Stimulated activated CD8-positive, alpha-beta memory T cell treated with anti-CD3 and anti-CD28 coated beads, Interleukin-4, amount 100 ng/mL, for 1 hour (primary cell): Measurements from ENCODE around the gene CTNNA1.
"Not testable (repeated sequence)": the region's sequence is repeated elsewhere in the genome, so short reads cannot be mapped to it uniquely, and the experiment has no call there.

Experiments used
- DNase-seq, 2 donors: peaks; one replicate each; pipeline ENCODE4 v3.0.0-alpha.2; 2020; ENCODE audit warnings: low read depth in 2 of 2, low spot score in 1 of 2

The CTNNA1 gene, protein sequence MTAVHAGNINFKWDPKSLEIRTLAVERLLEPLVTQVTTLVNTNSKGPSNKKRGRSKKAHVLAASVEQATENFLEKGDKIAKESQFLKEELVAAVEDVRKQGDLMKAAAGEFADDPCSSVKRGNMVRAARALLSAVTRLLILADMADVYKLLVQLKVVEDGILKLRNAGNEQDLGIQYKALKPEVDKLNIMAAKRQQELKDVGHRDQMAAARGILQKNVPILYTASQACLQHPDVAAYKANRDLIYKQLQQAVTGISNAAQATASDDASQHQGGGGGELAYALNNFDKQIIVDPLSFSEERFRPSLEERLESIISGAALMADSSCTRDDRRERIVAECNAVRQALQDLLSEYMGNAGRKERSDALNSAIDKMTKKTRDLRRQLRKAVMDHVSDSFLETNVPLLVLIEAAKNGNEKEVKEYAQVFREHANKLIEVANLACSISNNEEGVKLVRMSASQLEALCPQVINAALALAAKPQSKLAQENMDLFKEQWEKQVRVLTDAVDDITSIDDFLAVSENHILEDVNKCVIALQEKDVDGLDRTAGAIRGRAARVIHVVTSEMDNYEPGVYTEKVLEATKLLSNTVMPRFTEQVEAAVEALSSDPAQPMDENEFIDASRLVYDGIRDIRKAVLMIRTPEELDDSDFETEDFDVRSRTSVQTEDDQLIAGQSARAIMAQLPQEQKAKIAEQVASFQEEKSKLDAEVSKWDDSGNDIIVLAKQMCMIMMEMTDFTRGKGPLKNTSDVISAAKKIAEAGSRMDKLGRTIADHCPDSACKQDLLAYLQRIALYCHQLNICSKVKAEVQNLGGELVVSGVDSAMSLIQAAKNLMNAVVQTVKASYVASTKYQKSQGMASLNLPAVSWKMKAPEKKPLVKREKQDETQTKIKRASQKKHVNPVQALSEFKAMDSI

GRCh38 chr5:138752951-138753793, at the start of gene CTNNA1:
Gene CTNNA1, plus strand, starts transcription at chr5:138753425. Its CDS starts 28,500 bp downstream, at chr5:138781925.
- peak; percentile 22 to 28 for DNase-seq

DNA sequence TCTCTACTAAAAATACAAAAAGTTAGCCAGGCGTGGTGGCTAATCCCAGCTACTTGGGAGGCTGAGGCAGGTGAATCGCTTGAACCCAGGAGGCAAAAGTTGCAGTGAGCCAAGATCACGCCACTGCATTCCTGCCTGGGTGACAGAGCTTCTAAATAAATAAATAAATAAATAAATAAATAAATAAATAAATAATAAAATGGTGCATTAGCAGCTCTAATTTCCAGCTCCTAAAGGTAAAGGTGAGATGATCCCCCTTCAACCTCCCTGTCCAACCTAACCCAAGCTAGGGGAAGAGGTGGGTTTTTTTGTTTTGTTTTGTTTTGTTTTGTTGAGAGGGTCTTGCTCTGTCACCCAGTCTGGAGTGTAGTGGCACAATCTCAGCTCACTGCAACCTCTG, 49.4 kb upstream of the CTNNA1 start:
- not testable (repeated sequence) for DNase-seq

GRCh38 chr5:138705007-138705406, 48.2 kb upstream of the CTNNA1 start:
- DNase-seq, result no peak

- DNase-seq, result no peak
Observed at GRCh38 chr5:138705567-138705966, 47.7 kb upstream of the CTNNA1 start.

- DNase-seq, result no peak
Observed at GRCh38 chr5:138706655-138707480, 46.4 kb upstream of the CTNNA1 start.

GRCh38 chr5:138708791-138709190, 44.4 kb upstream of the CTNNA1 start:
- no peak for DNase-seq

DNA sequence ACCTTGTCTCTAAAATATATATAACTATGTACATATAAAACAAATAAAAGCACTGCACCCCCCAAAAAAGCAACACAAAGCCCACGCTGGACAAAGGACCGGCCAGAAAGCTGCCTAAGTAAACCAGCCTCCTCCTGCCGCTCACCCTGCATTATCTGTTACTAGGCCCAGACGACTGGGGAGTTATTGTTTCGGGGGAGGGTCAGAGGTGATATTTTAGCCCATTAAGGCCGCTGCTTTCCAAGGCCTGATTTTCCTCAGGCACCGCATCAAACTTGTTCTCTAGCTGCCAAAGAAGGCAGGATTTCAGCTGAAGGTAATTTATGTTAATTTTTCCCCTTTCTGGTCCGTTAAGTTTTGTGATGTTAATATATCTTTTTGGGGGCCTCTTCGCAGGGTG, 44.0 kb upstream of the CTNNA1 start:
- DNase-seq, result no peak

DNA sequence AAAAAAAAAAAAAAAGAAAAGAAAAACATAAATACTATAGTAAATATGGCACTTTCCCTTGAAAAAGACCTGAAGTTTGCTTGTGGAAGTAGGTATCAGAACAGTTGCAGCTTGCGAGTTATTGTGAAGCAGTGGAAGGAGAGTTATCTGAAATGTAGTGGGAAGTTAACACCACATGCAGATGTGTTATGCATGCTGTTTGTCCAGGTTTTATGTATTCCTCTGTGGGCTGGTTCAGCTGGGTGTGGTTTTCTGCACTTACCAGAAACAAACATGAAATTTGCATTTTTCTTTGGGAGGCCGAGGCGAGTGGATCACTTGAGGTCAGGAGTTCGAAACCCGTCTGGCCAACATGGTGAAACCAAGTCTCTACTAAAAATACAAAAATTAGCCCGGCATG, 42.1 kb upstream of the CTNNA1 start:
- no peak for DNase-seq

- no peak for DNase-seq
Observed at GRCh38 chr5:138711811-138712210, 41.4 kb upstream of the CTNNA1 start.

GRCh38 chr5:138712324-138712723, 40.9 kb upstream of the CTNNA1 start:
- no peak for DNase-seq

DNA sequence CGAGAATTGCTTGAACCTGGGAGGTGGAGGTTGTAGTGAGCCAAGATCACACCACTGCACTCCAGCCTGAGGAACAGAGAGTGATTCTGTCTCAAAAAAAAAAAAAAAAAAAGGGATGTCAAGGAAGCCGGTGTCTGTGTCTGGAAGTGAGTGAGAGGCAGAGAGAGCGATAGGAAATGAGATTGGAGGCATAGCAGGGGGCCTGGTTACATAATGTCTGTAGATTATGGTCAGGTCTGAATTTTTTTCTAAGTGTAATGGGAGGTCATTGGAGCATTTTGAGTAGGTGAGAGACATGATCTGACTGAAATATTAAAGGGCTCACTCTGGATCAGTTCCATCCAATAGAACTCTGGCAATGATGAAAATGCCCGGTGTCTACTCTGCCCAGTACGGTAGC, 40.4 kb upstream of the CTNNA1 start:
- DNase-seq, result no peak

- DNase-seq, result no peak
Observed at GRCh38 chr5:138713247-138713646, 40.0 kb upstream of the CTNNA1 start.

GRCh38 chr5:138714694-138715093, 38.5 kb upstream of the CTNNA1 start:
- no peak for DNase-seq

- DNase-seq, result not testable (repeated sequence)
Observed at GRCh38 chr5:138715931-138716432, 37.2 kb upstream of the CTNNA1 start.

- DNase-seq, result no peak
Observed at GRCh38 chr5:138716456-138716924, 36.7 kb upstream of the CTNNA1 start.

GRCh38 chr5:138717399-138717798, 35.8 kb upstream of the CTNNA1 start:
- no peak for DNase-seq

- DNase-seq, result no peak
Observed at GRCh38 chr5:138719811-138720210, 33.4 kb upstream of the CTNNA1 start.

DNA sequence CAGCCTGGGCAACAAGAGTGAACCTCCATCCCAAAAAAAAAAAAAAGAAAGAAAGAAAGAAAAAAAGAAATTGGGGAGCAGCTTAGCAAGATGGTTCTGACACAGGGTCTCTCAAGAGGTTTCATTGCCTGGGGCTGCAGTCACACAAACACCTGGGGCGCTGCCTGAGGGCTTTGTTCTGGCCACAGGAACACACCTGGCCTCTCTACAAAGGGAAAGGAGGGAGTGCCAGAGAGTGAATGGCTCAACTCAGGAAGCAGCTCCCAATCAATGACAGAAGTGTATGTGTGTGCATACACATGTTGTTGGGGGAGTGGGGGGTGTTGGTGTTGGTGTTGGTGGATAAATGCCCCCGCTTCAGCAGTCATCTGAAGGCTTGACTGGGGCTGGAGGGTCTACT, 32.4 kb upstream of the CTNNA1 start:
- no peak for DNase-seq

DNA sequence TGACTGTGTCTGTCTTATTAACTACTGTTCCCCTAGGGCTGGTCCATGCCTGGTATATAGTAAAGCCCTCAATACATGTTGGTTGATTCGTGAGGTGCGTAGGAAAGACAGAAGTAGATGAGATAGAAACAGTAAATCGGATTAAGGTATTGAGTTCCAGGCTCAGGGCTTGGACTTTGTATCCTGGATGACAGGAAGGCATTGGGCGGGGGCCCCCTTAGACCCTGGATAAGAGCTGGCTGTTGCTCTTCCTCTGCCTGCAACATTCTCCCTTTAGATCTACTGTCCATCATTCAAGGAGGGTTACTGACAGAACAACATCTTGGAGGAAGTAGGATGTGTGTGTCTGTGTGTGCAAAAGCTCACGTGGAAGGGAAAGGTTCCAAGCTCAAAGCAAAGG, 31.2 kb upstream of the CTNNA1 start:
- DNase-seq, result no peak
